Right lobe of liver (tissue), 4 donors: ENCODE results near the gene OSBPL5.

Source experiments
- POLR2A ChIP-seq: fragments of 450-650 bp; IDR thresholded peaks from one replicate; pipeline ENCODE4 v1.6.1; 2017; ENCODE audit warnings: antibody characterized with exemption, mild to moderate bottlenecking
- TF ChIP-seq, protein P1 (sequence below), 4 donors: fragments of 200-600 bp in 3 of 4; fragments of 450-650 bp in 1 of 4; IDR thresholded peaks; one replicate each; pipeline versions ENCODE4 v1.5.1 to v1.8.0; 2016 to 2022; ENCODE audit warnings: antibody characterized with exemption in 4 of 4, mild to moderate bottlenecking in 2 of 4
- donor health status: DM: no; HTN: no; CAD: no.
- donor health status: DM: no; HTN: no; CAD: no.
- donor health status: DM: no; HTN: yes; CAD: no.

GRCh38 chr11:3121416-3121815, 43.7 kb downstream of the OSBPL5 start:
- TF ChIP-seq, protein P1, sequence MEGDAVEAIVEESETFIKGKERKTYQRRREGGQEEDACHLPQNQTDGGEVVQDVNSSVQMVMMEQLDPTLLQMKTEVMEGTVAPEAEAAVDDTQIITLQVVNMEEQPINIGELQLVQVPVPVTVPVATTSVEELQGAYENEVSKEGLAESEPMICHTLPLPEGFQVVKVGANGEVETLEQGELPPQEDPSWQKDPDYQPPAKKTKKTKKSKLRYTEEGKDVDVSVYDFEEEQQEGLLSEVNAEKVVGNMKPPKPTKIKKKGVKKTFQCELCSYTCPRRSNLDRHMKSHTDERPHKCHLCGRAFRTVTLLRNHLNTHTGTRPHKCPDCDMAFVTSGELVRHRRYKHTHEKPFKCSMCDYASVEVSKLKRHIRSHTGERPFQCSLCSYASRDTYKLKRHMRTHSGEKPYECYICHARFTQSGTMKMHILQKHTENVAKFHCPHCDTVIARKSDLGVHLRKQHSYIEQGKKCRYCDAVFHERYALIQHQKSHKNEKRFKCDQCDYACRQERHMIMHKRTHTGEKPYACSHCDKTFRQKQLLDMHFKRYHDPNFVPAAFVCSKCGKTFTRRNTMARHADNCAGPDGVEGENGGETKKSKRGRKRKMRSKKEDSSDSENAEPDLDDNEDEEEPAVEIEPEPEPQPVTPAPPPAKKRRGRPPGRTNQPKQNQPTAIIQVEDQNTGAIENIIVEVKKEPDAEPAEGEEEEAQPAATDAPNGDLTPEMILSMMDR (IDR thresholded peaks at IDR 0.05): no peak
- no peak for TF ChIP-seq POLR2A
